ENCODE results near the gene LEMD1. TPM values are rescaled to one million over a fixed set of nuclear protein-coding genes. Genes with fewer than 3 reads are reported as not detected.

LEMD1 gene
- total RNA-seq, 1 donor from 2014 or later: not detected

DNA sequence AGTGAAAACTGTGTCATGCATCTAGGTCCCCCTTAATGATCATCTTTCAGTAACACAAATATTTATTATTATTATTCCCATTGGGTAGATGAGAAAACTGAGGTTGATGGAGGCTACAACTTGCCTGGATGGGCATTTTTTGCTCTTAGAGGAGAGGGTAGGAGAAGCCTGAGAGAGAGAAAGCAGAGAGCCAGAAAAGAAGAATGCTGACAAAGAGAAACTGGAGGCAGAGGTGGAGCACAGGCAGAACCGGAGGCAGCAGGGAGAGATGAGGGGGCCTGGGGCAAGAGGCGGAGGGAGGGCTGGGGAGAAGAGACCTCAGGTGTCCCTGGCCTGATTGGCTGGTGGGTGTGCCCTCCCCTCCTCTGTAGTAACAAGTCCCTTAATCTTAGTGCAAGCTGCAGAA, 29.9 kb upstream of the LEMD1 start:
- DNase-seq (ENCODE audit: low spot score): no peak
- H3K36me3 Mint-ChIP-seq (ENCODE audit: low read depth): no peaks in the 10 kb centered on the region
- H3K4me1 Mint-ChIP-seq (ENCODE audit: low read depth): peaks cover 10% of the 10 kb centered on the region
- peaks cover 57% of the 10 kb centered on the region for H3K27me3 Mint-ChIP-seq (ENCODE audit: insufficient read depth)
- no peak overlapping the region for H3K27ac Mint-ChIP-seq
- H3K4me3 Mint-ChIP-seq: no peak overlapping the region
- no peaks in the 10 kb centered on the region for H3K9me3 Mint-ChIP-seq
- intact Hi-C loops (cut with micrococcal nuclease): no loop called here

DNA sequence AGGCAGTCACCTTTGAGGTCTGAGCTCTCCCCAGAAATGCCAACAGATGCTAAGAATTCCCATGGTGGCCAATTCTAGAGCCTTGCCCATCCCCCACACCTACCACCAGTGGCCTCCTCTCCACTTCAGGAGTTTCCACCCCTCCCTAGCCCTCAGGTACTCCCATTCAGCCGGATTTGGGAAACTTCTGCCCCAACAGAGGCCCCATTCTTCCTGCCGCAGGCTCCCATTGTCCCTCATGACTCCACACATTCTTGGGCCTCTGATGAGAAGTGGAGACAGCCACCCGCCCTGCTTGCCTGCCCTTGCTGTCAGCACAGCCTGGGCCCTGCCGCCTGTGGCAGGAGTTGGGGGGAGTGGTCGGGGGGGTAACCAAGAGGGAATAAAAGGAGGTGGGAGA, 29.3 kb upstream of the LEMD1 start:
- no peaks in the 10 kb centered on the region for H3K36me3 Mint-ChIP-seq (ENCODE audit: low read depth)
- intact Hi-C loops (cut with micrococcal nuclease): no loop called here
- peaks cover 10% of the 10 kb centered on the region for H3K4me1 Mint-ChIP-seq (ENCODE audit: low read depth)
- H3K9me3 Mint-ChIP-seq: no peaks in the 10 kb centered on the region
- no peak overlapping the region for H3K27ac Mint-ChIP-seq
- H3K4me3 Mint-ChIP-seq: no peak overlapping the region
- H3K27me3 Mint-ChIP-seq (ENCODE audit: insufficient read depth): peaks cover 56% of the 10 kb centered on the region
- DNase-seq (ENCODE audit: low spot score): no peak

DNA sequence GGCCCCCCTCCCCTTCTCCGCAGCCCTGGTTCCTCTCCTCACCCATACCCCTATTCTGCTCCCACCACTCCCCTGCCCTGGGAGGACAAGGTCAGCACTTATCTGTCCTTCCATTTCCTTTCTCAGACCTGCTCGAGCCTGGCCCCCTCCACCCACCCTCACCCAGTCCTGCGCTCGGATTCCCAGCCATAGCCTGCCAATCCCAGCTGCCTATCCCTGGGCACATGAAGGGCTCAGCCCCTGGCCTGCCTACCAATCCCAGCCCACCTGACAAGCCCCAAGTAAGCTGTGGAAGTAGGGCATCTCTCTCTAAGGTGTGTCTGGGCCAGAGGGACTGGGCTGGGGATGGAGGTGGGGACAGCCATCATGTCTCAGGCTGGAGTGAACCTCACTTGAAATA, 28.6 kb upstream of the LEMD1 start:
- intact Hi-C loops (cut with micrococcal nuclease): no loop called here
- no peaks in the 10 kb centered on the region for H3K36me3 Mint-ChIP-seq (ENCODE audit: low read depth)
- no peak overlapping the region for H3K4me3 Mint-ChIP-seq
- H3K9me3 Mint-ChIP-seq: no peaks in the 10 kb centered on the region
- H3K27me3 Mint-ChIP-seq (ENCODE audit: insufficient read depth): peaks cover 54% of the 10 kb centered on the region
- peak overlapping the region; percentile 23 for H3K27ac Mint-ChIP-seq
- peaks cover 5% of the 10 kb centered on the region for H3K4me1 Mint-ChIP-seq (ENCODE audit: low read depth)
- DNase-seq (ENCODE audit: low spot score): no peak

DNA sequence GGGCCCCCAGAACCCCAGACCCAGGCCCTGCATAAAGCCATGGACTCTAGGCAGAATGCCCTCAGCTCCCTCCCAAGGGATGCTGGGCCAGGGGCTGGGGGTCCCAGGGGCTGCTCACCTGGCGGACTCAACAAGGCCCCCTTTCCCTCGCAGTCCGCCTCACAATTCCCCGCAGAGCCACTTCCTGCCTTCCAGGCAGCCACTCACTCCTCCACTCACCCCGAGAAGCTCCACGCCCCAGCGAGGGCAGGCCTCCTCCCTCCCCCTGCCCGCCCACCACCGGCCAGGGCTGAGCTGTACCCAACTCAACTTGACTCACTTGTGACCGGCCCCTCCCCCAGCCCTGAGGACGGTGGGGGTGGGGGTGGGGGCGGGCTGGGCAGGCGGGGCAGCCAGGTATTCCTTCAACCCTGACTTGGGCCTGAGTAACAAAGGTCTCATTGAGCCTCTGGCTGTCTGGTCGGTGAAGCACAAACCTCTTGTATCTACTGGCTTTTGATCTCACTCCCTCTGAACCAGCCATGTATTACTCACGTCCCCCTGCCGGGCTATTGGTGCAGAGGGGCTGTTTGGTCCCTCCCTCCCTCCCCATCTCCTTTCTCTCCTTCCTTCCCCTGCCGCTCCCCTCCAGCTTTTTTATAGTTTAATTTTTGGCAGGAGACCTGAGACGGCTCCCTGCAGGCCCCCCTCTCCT, 28.0 kb upstream of the LEMD1 start:
- Mint-ChIP-seq H3K27ac (peak overlapping the region; percentile 44), H3K4me1 (ENCODE audit: low read depth) (peaks cover 5% of the 10 kb centered on the region), H3K9me3 (no peaks in the 10 kb centered on the region), H3K4me3 (peak overlapping the region; percentile 35), H3K36me3 (ENCODE audit: low read depth) (no peaks in the 10 kb centered on the region), H3K27me3 (ENCODE audit: insufficient read depth) (peaks cover 51% of the 10 kb centered on the region)
- intact Hi-C loops (cut with micrococcal nuclease): loop anchor here (10.0 kb wide), 1 partner anchor 185 kb away; no protein-coding TSS in a partner anchor
- DNase-seq (ENCODE audit: low spot score): no peak

DNA sequence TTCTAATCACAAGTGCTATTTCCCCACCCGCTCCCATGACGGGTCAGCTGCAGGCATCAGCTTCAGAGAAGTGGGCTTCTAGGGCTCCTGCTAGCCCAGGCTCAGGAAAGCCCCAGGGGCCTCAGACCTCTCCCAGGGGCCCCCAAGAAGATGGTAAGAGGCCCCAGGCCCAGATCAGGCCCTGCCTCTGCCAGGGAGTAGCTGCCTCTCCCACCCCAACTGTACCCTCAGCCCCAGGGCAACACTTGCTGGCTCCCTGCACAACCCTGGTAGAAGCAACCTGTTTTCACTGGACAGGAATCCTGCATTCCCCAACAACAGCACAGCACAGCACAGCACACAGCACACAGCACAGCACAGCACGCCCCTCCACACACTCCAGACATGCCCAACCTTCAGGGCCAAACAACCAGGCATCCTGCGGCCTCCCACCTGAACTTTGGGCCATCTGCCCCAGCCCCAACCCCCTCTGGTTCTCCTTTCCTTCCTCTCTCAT, 27.4 kb upstream of the LEMD1 start:
- intact Hi-C loops (cut with micrococcal nuclease): loop anchor here (10.0 kb wide), 1 partner anchor 185 kb away; no protein-coding TSS in a partner anchor
- Mint-ChIP-seq H3K36me3 (ENCODE audit: low read depth) (no peaks in the 10 kb centered on the region), H3K4me3 (peak overlapping the region; percentile 35), H3K9me3 (no peaks in the 10 kb centered on the region), H3K27me3 (ENCODE audit: insufficient read depth) (peaks cover 47% of the 10 kb centered on the region), H3K27ac (peak overlapping the region; percentile 44), H3K4me1 (ENCODE audit: low read depth) (peaks cover 5% of the 10 kb centered on the region)
- DNase-seq (ENCODE audit: low spot score): no peak

DNA sequence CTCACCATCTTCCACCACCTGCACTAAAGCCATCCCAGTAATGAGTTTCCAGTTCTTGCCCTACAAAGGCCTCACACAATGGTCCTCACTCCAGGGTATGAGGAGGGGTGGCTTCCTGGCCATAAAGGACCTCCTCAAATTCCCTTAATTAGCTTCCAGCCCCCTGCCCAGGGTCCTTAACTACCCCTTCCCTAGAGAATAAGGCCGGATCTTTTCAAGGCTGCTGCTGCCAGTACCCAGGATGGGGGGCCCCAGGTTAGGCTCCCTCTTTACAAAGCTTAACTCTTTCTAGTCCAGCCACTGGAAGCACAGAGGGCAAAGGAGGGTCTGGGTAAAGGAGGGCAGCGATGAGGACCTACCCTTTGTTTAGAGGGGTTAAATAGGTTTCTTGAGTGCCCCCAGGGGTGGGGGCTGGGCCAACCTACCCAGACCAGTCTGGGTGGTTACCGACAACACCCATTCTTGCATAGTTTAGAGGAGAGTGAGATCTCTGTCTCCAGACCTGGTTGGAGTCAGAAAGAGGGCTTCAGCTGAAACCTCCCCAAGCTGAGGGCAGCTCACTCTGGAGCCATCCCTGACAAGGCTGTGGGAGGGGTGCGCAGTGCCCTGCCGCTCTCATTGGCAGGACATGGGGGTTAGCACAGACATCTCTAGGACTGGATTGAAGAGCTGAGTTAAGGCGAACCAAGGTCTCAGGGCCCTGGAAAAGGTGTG, 26.8 kb upstream of the LEMD1 start:
- DNase-seq (ENCODE audit: low spot score): no peak
- H3K4me1 Mint-ChIP-seq (ENCODE audit: low read depth): peaks cover 5% of the 10 kb centered on the region
- H3K4me3 Mint-ChIP-seq: no peak overlapping the region
- H3K9me3 Mint-ChIP-seq: no peaks in the 10 kb centered on the region
- H3K27me3 Mint-ChIP-seq (ENCODE audit: insufficient read depth): peaks cover 42% of the 10 kb centered on the region
- no peaks in the 10 kb centered on the region for H3K36me3 Mint-ChIP-seq (ENCODE audit: low read depth)
- intact Hi-C loops (cut with micrococcal nuclease): loop anchor here (10.0 kb wide), 1 partner anchor 184 kb away; no protein-coding TSS in a partner anchor
- H3K27ac Mint-ChIP-seq: no peak overlapping the region

DNA sequence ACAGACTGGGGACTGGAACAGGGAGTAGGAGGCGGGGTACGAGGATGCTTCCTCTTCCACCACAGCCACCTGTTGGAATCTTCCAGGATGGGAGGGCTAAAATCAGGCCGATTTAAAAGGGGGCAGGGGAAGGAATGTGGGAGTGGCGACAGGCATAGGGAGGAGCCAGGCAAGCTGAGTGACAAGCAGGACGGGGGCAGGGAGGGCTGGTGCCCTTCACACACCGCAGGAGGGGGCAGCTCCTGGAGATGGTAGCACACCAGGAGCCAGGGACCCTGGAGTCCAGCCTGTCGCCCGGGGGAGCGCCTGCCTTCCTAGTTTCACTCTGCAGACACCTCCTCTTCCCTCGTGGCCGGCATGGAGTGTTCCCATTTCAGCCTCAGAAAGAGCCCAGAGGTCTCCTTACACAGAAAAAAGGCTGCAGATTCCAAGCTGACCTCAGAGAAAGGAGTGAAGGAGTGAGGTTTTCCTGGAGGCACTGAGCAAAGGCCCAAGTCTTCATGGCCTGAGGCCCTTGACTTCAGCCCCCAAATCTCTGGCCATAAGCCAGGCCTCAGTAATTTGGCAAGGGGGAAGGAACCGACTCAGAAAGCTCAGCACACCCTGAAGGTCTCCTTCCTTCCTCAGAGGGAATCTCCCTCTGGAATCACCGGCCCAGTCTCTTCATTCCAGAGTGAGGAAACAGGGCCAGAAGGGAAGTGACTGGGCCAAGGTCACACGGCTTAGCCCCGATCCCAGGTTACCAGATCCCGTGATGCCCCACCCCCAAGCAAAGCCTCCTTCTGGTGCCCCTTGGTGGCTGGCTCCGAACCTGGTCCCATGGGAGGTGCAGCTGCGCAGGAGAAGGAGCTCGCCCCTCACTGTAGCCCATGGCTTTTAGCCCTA, 25.8 kb upstream of the LEMD1 start:
- no peak for DNase-seq (ENCODE audit: low spot score)
- Mint-ChIP-seq H3K9me3 (no peaks in the 10 kb centered on the region), H3K4me3 (no peak overlapping the region), H3K36me3 (ENCODE audit: low read depth) (no peaks in the 10 kb centered on the region), H3K4me1 (ENCODE audit: low read depth) (peaks cover 5% of the 10 kb centered on the region), H3K27me3 (ENCODE audit: insufficient read depth) (peaks cover 33% of the 10 kb centered on the region), H3K27ac (no peak overlapping the region)
- intact Hi-C loops (cut with micrococcal nuclease): loop anchor here (10.0 kb wide), 1 partner anchor 183 kb away; no protein-coding TSS in a partner anchor

DNA sequence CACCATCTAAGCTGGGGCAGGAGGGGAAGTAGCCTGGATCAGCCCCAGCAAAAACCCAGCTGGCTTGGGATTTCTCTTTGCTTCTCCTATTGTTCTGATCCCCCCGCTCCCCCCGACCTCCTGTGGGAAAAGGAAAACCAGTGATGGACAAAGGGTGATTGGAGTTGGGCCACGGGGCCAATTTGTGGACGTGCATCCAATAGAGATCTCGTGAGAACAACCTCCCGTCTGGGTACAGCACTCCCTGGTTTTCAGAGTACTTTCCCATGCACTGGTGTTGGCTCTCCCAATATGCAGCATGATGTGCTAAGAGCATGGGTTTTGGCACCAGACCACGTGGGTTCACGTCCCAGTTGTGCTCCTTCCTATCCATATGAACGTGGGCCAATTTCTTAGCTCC, 25.0 kb upstream of the LEMD1 start:
- Mint-ChIP-seq H3K27me3 (ENCODE audit: insufficient read depth) (peaks cover 27% of the 10 kb centered on the region), H3K4me3 (no peak overlapping the region), H3K27ac (no peak overlapping the region), H3K9me3 (no peaks in the 10 kb centered on the region), H3K4me1 (ENCODE audit: low read depth) (peaks cover 5% of the 10 kb centered on the region), H3K36me3 (ENCODE audit: low read depth) (no peaks in the 10 kb centered on the region)
- DNase-seq (ENCODE audit: low spot score): no peak
- intact Hi-C loops (cut with micrococcal nuclease): loop anchor here (10.0 kb wide), 1 partner anchor 182 kb away; no protein-coding TSS in a partner anchor

DNA sequence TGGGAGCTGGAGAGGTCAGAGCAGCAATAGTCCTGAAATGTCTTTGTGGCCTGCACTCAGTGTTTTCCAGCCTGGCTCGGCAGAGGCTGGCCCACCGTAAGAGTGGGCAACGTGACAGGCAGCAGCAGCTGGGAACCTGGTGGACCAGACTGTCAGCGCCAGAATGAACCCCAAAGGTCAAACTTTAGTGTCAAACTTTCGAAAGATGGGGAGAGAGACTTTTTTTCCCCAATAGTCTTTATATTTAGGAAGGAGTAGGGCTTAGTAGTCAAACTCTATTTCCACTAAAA, 23.7 kb upstream of the LEMD1 start:
- intact Hi-C loops (cut with micrococcal nuclease): loop anchor here (10.0 kb wide), 1 partner anchor 181 kb away; no protein-coding TSS in a partner anchor
- Mint-ChIP-seq H3K9me3 (no peaks in the 10 kb centered on the region), H3K36me3 (ENCODE audit: low read depth) (no peaks in the 10 kb centered on the region), H3K4me3 (no peak overlapping the region), H3K4me1 (ENCODE audit: low read depth) (peaks cover 17% of the 10 kb centered on the region), H3K27ac (no peak overlapping the region), H3K27me3 (ENCODE audit: insufficient read depth) (peaks cover 16% of the 10 kb centered on the region)
- DNase-seq (ENCODE audit: low spot score): no peak

DNA sequence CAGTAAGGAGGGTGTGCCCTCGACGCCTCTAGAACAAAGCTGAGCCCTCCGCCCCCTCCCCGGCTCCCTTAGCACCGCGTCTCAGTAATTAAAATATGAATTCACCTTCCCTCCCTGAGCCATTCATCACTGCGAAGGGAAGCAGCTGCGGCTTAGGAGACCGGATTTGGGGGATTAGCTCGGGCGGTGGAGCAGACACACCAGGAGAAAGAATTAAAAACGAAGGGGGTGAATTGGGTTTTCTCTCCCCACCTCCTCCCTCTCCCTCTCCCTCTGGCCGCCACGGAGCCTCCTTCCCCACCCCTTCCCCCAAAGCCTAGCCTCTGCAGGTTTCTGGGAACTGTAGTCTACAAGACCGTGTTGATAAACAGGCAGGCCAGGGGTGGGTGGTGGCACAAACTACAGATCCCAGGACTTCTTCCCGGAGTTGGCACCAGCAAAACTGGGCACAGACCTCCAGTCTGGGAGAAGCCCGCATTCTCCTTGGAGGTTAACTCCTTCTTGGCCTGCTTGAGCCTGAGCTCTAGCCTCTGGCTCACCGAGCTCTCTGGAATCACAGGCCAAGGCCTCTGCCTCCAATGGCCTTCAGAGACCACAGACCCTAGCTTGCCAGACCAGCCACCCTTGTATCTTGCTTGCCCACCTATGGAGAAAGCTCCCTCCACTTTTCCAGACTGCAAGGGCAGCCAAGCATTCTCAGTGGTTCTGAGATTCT, 23.2 kb upstream of the LEMD1 start:
- H3K27ac Mint-ChIP-seq: no peak overlapping the region
- H3K9me3 Mint-ChIP-seq: no peaks in the 10 kb centered on the region
- intact Hi-C loops (cut with micrococcal nuclease): loop anchor here (10.0 kb wide), 1 partner anchor 180 kb away; no protein-coding TSS in a partner anchor
- H3K36me3 Mint-ChIP-seq (ENCODE audit: low read depth): no peaks in the 10 kb centered on the region
- H3K27me3 Mint-ChIP-seq (ENCODE audit: insufficient read depth): peaks cover 15% of the 10 kb centered on the region
- no peak overlapping the region for H3K4me3 Mint-ChIP-seq
- H3K4me1 Mint-ChIP-seq (ENCODE audit: low read depth): peaks cover 21% of the 10 kb centered on the region
- DNase-seq (ENCODE audit: low spot score): no peak

DNA sequence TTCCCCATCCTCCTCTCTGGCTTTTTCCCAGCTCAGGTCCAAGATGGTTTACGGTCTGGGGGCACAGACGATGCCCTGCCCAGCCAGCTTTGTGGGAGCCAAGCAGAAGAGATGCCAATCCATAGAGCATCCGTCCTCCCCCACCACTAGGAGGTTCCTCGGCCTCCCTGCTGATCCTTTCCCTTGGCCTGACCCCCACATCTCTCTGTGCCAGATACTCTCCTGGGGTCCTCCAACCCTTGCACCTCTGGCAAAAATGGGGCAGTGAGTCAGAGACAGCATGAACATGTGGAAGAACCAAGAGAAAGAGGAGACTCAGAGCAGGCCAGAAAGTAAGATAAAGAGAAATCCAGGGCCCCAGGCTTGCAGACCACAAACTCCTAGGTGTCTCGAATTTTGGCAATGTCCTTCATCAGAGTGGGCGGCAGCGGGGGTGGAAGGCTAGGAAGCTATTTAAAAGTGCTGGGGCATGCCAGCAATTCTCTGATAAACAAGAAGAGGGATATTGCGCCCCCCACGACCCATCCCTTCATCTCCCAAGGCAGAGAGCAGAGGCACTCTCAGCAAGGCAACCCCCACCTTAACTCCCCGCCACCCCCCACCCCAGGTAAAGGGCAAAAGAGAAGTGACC, 22.6 kb upstream of the LEMD1 start:
- intact Hi-C loops (cut with micrococcal nuclease): loop anchor here (10.0 kb wide), 1 partner anchor 180 kb away; no protein-coding TSS in a partner anchor
- Mint-ChIP-seq H3K27me3 (ENCODE audit: insufficient read depth) (peaks cover 15% of the 10 kb centered on the region), H3K27ac (no peak overlapping the region), H3K9me3 (no peaks in the 10 kb centered on the region), H3K4me1 (ENCODE audit: low read depth) (peaks cover 17% of the 10 kb centered on the region), H3K4me3 (no peak overlapping the region), H3K36me3 (ENCODE audit: low read depth) (no peaks in the 10 kb centered on the region)
- no peak for DNase-seq (ENCODE audit: low spot score)

Measured in activated T-helper 1 cell treated with anti-CD3 and anti-CD28 coated beads, Interleukin-12 subunit alpha, Interleukin-12 subunit beta, Interleukin-2, Interleukin-4 antibody, amounts not matched to agents 30 ng/mL and 10 ng/mL and 1 ng/mL, durations not matched to agents 14 hours and 24 hours and 36 hours (primary cell).